Natural killer cell (primary cell): ENCODE measurements around the gene CAMTA1. TPM values are rescaled to one million over a fixed set of nuclear protein-coding genes. Genes with fewer than 3 reads are reported as not detected.

Source experiments
- ATAC-seq, 3 donors: fragments of 150-1000 bp in 2 of 3; fragments of 200-7000 bp in 1 of 3; cut with Tn5 transposase; 1 replicate in 1 of 3; 2 replicates in 2 of 3; pipeline ENCODE4 v1.10.0; 2021; ENCODE audit warnings: mild to moderate bottlenecking in 2 of 3, moderate library complexity in 2 of 3
- DNase-seq, 2 donors: peaks; one replicate each; pipeline versions ENCODE4 v3.0.0 to v3.0.0-alpha.2; 2013 to 2021; ENCODE audit warnings: mixed read lengths in 1 of 2
- H3K27ac ChIP-seq: one replicate; pipeline ENCODE4 v1.5.1; 2013; ENCODE audit warnings: mild to moderate bottlenecking, low read length
- H3K27me3 ChIP-seq: one replicate; pipeline ENCODE4 v1.6.1; 2013; ENCODE audit warnings: low read length; ENCODE audit not compliant: control insufficient read depth, insufficient read depth
- H3K36me3 ChIP-seq: one replicate; pipeline ENCODE4 v1.6.1; 2013; ENCODE audit warnings: low read length; ENCODE audit not compliant: control insufficient read depth, insufficient read depth
- H3K4me1 ChIP-seq: one replicate; pipeline ENCODE4 v1.6.1; 2013; ENCODE audit warnings: low read length; ENCODE audit not compliant: control insufficient read depth, insufficient read depth
- H3K4me3 ChIP-seq: one replicate; pipeline ENCODE4 v1.5.1; 2013; ENCODE audit warnings: low read length
- H3K9me3 ChIP-seq: one replicate; pipeline ENCODE4 v1.6.1; 2013; ENCODE audit warnings: low read length; ENCODE audit not compliant: control insufficient read depth, insufficient read depth
- H3K27ac Mint-ChIP-seq, 2 donors: one replicate each; pipeline ENCODE4 v1.8.0; 2022; ENCODE audit warnings: mild to moderate bottlenecking in 2 of 2, mixed read lengths in 2 of 2, moderate library complexity in 1 of 2
- H3K27me3 Mint-ChIP-seq, 2 donors: one replicate each; pipeline ENCODE4 v1.8.0; 2022; ENCODE audit warnings: low read depth in 2 of 2, mixed read lengths in 2 of 2
- H3K36me3 Mint-ChIP-seq: one replicate; pipeline ENCODE4 v1.8.0; 2022; ENCODE audit warnings: mixed read lengths
- H3K4me1 Mint-ChIP-seq, 2 donors: one replicate each; pipeline ENCODE4 v1.8.0; 2022; ENCODE audit warnings: mixed read lengths in 2 of 2
- H3K4me3 Mint-ChIP-seq: one replicate; pipeline ENCODE4 v1.8.0; 2022; ENCODE audit warnings: mild to moderate bottlenecking, moderate library complexity, mixed read lengths
- H3K9me3 Mint-ChIP-seq, 2 donors: one replicate each; pipeline ENCODE4 v1.8.0; 2022; ENCODE audit warnings: mixed read lengths in 2 of 2
- whole genome bisulfite sequencing: methylation state at CpG from one replicate; pipeline ENCODE4 v1.1.7; 2013; ENCODE audit warnings: missing lambda C conversion rate; ENCODE audit not compliant: insufficient coverage; 5-methylcytosine and 5-hydroxymethylcytosine counted together
- intact Hi-C: fragments of 100-400 bp; cut with micrococcal nuclease; formaldehyde crosslinking; loops from one replicate; pipeline ENCODE4 v1.14.2; 2022
- total RNA-seq, 4 donors: library from RNA; stranded (reverse); fragments of 120-200 nt in 1 of 4; gene quantifications; one replicate each; pipeline versions ENCODE4 v1.2.3 to v1.2.4, GENCODE V29; 2013 to 2022
- TF ChIP-seq, protein P1 (sequence below): fragments of 200-600 bp; IDR thresholded peaks from one replicate; pipeline ENCODE4 v1.8.0; 2022; ENCODE audit warnings: antibody characterized with exemption

The CAMTA1 gene
- total RNA-seq, 3 donors from 2014 or later (not counting 1 experiment from before 2014, with no cell fraction given) = 40.6 to 53.3 (median 44.9) TPM

DNA sequence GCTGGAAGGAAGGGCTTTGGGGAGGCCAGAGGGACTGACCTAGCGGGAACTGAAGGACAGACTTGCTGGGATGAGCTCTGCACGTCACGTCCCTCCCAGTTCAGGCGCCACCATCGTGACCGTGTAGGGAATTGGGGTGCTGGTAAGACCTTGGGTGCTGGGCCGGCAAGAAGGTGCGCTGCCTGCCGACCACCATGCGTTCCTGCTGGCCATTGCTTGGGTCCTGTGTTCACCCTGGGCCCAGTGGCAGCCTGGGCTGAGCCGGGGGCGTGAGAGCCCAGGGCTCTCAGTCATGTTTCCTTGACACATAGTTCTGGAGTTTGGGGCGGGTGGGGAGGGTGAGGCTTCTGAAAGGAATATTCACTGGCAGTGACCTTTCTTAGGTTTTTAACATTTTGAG, 176.0 kb downstream of the CAMTA1 start:
- no peak for DNase-seq
- Histone ChIP-seq H3K36me3 (no peaks in the 10 kb centered on the region), H3K27me3 (peaks cover 7% of the 10 kb centered on the region), H3K4me1 (peaks cover 18% of the 10 kb centered on the region), H3K9me3 (no peaks in the 10 kb centered on the region), H3K27ac (no peak overlapping the region), H3K4me3 (no peak overlapping the region)
- no peak overlapping the region for H3K27ac Mint-ChIP-seq
- intact Hi-C loops = no loop called here
- H3K4me3 Mint-ChIP-seq = peak overlapping the region; percentile 47
- peaks cover 29 to 40% of the 10 kb centered on the region in 2 donors for H3K27me3 Mint-ChIP-seq
- no peaks in the 10 kb centered on the region for H3K36me3 Mint-ChIP-seq
- ATAC-seq = no peak
- WGBS = 91% methylated on average over 13 of the region's 13 CpGs
- peaks cover 0 to 17% of the 10 kb centered on the region in 2 donors for H3K4me1 Mint-ChIP-seq
- TF ChIP-seq, protein P1, sequence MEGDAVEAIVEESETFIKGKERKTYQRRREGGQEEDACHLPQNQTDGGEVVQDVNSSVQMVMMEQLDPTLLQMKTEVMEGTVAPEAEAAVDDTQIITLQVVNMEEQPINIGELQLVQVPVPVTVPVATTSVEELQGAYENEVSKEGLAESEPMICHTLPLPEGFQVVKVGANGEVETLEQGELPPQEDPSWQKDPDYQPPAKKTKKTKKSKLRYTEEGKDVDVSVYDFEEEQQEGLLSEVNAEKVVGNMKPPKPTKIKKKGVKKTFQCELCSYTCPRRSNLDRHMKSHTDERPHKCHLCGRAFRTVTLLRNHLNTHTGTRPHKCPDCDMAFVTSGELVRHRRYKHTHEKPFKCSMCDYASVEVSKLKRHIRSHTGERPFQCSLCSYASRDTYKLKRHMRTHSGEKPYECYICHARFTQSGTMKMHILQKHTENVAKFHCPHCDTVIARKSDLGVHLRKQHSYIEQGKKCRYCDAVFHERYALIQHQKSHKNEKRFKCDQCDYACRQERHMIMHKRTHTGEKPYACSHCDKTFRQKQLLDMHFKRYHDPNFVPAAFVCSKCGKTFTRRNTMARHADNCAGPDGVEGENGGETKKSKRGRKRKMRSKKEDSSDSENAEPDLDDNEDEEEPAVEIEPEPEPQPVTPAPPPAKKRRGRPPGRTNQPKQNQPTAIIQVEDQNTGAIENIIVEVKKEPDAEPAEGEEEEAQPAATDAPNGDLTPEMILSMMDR = no peak
- no peaks in the 10 kb centered on the region for H3K9me3 Mint-ChIP-seq

DNA sequence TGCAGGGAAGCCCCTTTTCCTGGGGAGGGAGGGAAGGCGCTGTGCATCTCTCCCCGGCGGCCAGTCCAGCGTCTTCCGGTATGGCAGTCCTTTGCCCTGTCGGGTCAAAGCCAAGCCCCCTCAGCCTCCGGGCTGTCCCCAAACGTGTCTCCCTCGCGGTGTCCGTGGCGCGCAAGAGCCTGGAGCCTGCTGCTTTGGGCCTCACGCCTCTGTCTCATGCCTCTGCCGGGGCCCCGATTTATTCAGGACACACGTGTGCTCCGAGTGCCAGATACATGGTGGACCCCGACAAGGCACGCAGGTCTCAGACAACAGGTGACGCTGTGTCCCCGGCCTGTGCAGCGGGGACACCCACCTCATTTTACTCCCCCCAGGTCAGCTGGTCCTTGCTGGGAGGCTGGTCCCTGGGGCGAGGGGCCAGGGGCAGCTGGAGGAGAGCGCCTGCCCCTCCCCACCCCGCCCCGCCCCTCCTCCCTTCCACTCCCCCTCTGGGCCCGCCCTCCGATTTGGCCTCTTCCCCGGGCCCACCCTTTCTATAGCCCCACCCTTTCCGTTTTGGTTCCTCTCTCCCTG, 176.7 kb downstream of the CAMTA1 start:
- no peak overlapping the region for H3K27ac Mint-ChIP-seq
- DNase-seq = peak in 1 of 2 donors; percentile 14

DNA sequence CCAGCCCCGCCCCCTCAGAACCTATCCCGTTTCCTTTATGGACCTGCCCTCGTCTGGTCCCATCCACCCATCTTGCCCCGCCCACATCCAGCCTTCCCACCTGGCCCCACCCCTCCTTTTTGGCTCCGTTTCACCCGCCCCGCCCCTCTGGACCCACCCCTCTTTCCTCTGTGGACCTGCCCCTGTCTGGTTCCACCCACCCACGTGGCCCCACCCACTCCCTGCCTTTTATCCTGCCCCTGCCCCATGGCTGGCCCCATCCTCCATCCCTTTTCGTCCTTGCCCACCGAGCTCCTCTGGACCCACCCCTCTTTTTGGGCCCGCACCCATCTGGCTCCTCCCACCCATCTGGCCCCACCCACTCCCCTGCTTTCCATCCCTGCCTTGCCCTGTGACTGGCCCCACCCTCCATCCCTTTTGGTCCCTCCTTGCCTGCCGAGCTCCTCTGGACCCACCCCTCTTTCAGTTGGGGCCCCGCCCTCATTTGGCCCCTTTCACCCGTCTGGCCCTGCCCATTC, 177.3 kb downstream of the CAMTA1 start:
- peaks cover 18% of the 10 kb centered on the region for H3K4me1 ChIP-seq
- H3K4me3 ChIP-seq = no peak overlapping the region
- no peak overlapping the region for H3K27ac Mint-ChIP-seq
- H3K36me3 ChIP-seq = no peaks in the 10 kb centered on the region
- H3K4me3 Mint-ChIP-seq = no peak overlapping the region
- H3K27me3 ChIP-seq = peaks cover 7% of the 10 kb centered on the region
- no peaks in the 10 kb centered on the region for H3K9me3 Mint-ChIP-seq
- H3K9me3 ChIP-seq = no peaks in the 10 kb centered on the region
- H3K27ac ChIP-seq = no peak overlapping the region
- DNase-seq = peak in 1 of 2 donors; percentile 58
- TF ChIP-seq, protein P1 = no peak
- no peaks in the 10 kb centered on the region for H3K36me3 Mint-ChIP-seq
- intact Hi-C loops = no loop called here
- peak in 2 of 3 donors; percentile 35 to 52 for ATAC-seq
- peaks cover 33 to 44% of the 10 kb centered on the region in 2 donors for H3K27me3 Mint-ChIP-seq
- 1% methylated on average over 14 of the region's 14 CpGs for WGBS
- H3K4me1 Mint-ChIP-seq = peaks cover 0 to 17% of the 10 kb centered on the region in 2 donors

More for the DNA sequence above, 176.7 kb downstream of the CAMTA1 start:
- Mint-ChIP-seq H3K9me3 (no peaks in the 10 kb centered on the region), H3K4me3 (no peak overlapping the region), H3K4me1 (peaks cover 0 to 17% of the 10 kb centered on the region in 2 donors), H3K27me3 (peaks cover 30 to 40% of the 10 kb centered on the region in 2 donors), H3K36me3 (no peaks in the 10 kb centered on the region)
- intact Hi-C loops = no loop called here
- ATAC-seq = peak in 1 of 3 donors; percentile 34
- Histone ChIP-seq H3K27me3 (peaks cover 7% of the 10 kb centered on the region), H3K36me3 (no peaks in the 10 kb centered on the region), H3K9me3 (no peaks in the 10 kb centered on the region), H3K4me3 (no peak overlapping the region), H3K4me1 (peaks cover 18% of the 10 kb centered on the region), H3K27ac (no peak overlapping the region)
- TF ChIP-seq, protein P1 = no peak
- WGBS = 12% methylated on average over 27 of the region's 31 CpGs
